IMR-90 (cell line): ENCODE data around the gene ICAM2. TPM values are rescaled to one million over a fixed set of nuclear protein-coding genes. Genes with fewer than 3 reads are reported as not detected.

Source experiments
- ATAC-seq: fragments of 200-7000 bp; cut with Tn5 transposase; 2 replicates; pipeline ENCODE4 v1.9.1; 2020; ENCODE audit warnings: low read depth, mild to moderate bottlenecking, moderate library complexity
- BruUV-seq: library from RNA; stranded (reverse); fragments of 400-500 nt; replicated peaks from 2 replicates; lab custom pipeline; 2021; lab: Mats Ljungman, UMichigan
- CTCF ChIA-PET: fragments of 300-600 bp; formaldehyde crosslinking; extraction: SDS; loops from one replicate; lab custom pipeline; 2021; ENCODE audit warnings: antibody characterized with exemption; lab: Yijun Ruan, JAX
- POLR2A ChIA-PET: fragments of 300-600 bp; sonication (Branson Sonifier 250); formaldehyde crosslinking; loops from one replicate; lab custom pipeline; 2022; ENCODE audit warnings: antibody characterized with exemption; ENCODE audit not compliant: unreplicated experiment; lab: Charles Lee
- DNase-seq: peaks from one replicate; pipeline ENCODE4 v3.0.0; 2013
- H2AFZ ChIP-seq: replicated peaks from 2 replicates; pipeline ENCODE3; 2013; ENCODE audit warnings: low read length, mild to moderate bottlenecking; ENCODE audit not compliant: poor library complexity
- H2AK5ac ChIP-seq: 2 replicates; pipeline ENCODE4 v1.6.1; 2013; ENCODE audit warnings: low read depth, low read length, inconsistent platforms
- H2AK9ac ChIP-seq: replicated peaks from 2 replicates; pipeline ENCODE3; 2013; ENCODE audit warnings: mild to moderate bottlenecking, low read depth, low read length, moderate library complexity; ENCODE audit not compliant: poor library complexity
- H2BK120ac ChIP-seq: 2 replicates; pipeline ENCODE4 v1.6.1; 2013; ENCODE audit warnings: low read depth, low read length, inconsistent platforms
- H2BK15ac ChIP-seq: 3 replicates; pipeline ENCODE4 v1.6.1; 2013; ENCODE audit warnings: low read depth, low read length, inconsistent platforms
- H2BK20ac ChIP-seq: 2 replicates; pipeline ENCODE4 v1.6.1; 2013; ENCODE audit warnings: low read depth, mild to moderate bottlenecking, inconsistent platforms, low read length, moderate library complexity
- H2BK5ac ChIP-seq: 2 replicates; pipeline ENCODE4 v1.6.1; 2013; ENCODE audit warnings: mild to moderate bottlenecking, low read depth, low read length, inconsistent platforms; ENCODE audit not compliant: poor library complexity, severe bottlenecking
- H3K14ac ChIP-seq: replicated peaks from 2 replicates; pipeline ENCODE4 v1.6.1; 2013; ENCODE audit warnings: low read depth, low read length, inconsistent platforms
- H3K18ac ChIP-seq: 2 replicates; pipeline ENCODE4 v1.6.1; 2013; ENCODE audit warnings: low read depth, low read length, control low read depth
- H3K23ac ChIP-seq: 2 replicates; pipeline ENCODE4 v1.6.1; 2013; ENCODE audit warnings: low read depth, low read length, inconsistent platforms
- H3K27ac ChIP-seq: 2 replicates; pipeline ENCODE4 v1.5.1; 2013; ENCODE audit warnings: mild to moderate bottlenecking, control low read depth, low read length; ENCODE audit not compliant: insufficient read depth
- H3K27me3 ChIP-seq: 2 replicates; pipeline ENCODE4 v1.6.1; 2013; ENCODE audit warnings: low read length; ENCODE audit not compliant: control insufficient read depth, insufficient read depth
- H3K36me3 ChIP-seq: 2 replicates; pipeline ENCODE4 v1.6.1; 2013; ENCODE audit warnings: low read length, mixed read lengths; ENCODE audit not compliant: control insufficient read depth, insufficient read depth
- H3K4ac ChIP-seq: 2 replicates; pipeline ENCODE4 v1.6.1; 2013; ENCODE audit warnings: low read depth, low read length, inconsistent platforms
- H3K4me1 ChIP-seq: 2 replicates; pipeline ENCODE4 v1.6.1; 2013; ENCODE audit warnings: low read length, mixed read lengths; ENCODE audit not compliant: control insufficient read depth, insufficient read depth
- H3K4me2 ChIP-seq: 2 replicates; pipeline ENCODE4 v1.6.1; 2013; ENCODE audit warnings: low read depth, mild to moderate bottlenecking, control low read depth, low read length, moderate library complexity
- H3K4me3 ChIP-seq: 2 replicates; pipeline ENCODE4 v1.5.1; 2013; ENCODE audit warnings: low read depth, mild to moderate bottlenecking, control low read depth, low read length, moderate library complexity; ENCODE audit not compliant: insufficient read depth
- H3K56ac ChIP-seq: 2 replicates; pipeline ENCODE4 v1.6.1; 2013; ENCODE audit warnings: low read length, inconsistent platforms; ENCODE audit not compliant: insufficient read depth; ENCODE audit errors: extremely low read depth
- H3K79me1 ChIP-seq, 2 experiments: 2 replicates each; pipeline ENCODE4 v1.6.1; 2013; ENCODE audit warnings: low read length in 2 of 2, inconsistent platforms in 1 of 2, low read depth in 1 of 2
- H3K9ac ChIP-seq: 2 replicates; pipeline ENCODE4 v1.6.1; 2013; ENCODE audit warnings: low read depth, low read length, control low read depth
- H3K9me1 ChIP-seq: 2 replicates; pipeline ENCODE4 v1.6.1; 2013; ENCODE audit warnings: low read length, inconsistent platforms; ENCODE audit not compliant: insufficient read depth
- H3K9me3 ChIP-seq: 2 replicates; pipeline ENCODE4 v1.6.1; 2013; ENCODE audit warnings: low read length; ENCODE audit not compliant: control insufficient read depth, insufficient read depth
- H4K20me1 ChIP-seq: 2 replicates; pipeline ENCODE4 v1.6.1; 2013; ENCODE audit warnings: low read length, inconsistent platforms; ENCODE audit not compliant: insufficient read depth
- H4K5ac ChIP-seq: 2 replicates; pipeline ENCODE4 v1.6.1; 2013; ENCODE audit warnings: mild to moderate bottlenecking, low read depth, low read length, control low read depth
- H4K8ac ChIP-seq, 2 experiments: 2 replicates each; pipeline ENCODE4 v1.6.1; 2013; ENCODE audit warnings: low read depth in 2 of 2, low read length in 2 of 2, control low read depth in 1 of 2, inconsistent platforms in 1 of 2
- H4K91ac ChIP-seq: 2 replicates; pipeline ENCODE4 v1.6.1; 2013; ENCODE audit warnings: low read depth, low read length, inconsistent platforms; ENCODE audit not compliant: insufficient read depth
- CEBPB ChIP-seq: IDR thresholded peaks from 2 replicates; pipeline ENCODE4 v1.6.1; 2012; ENCODE audit warnings: low read depth, low read length, improper control_type of control experiment
- SMC3 ChIP-seq: fragments of 150-350 bp; IDR thresholded peaks from 2 replicates; pipeline ENCODE4 v1.6.1; 2016; ENCODE audit warnings: low read depth, mild to moderate bottlenecking, antibody characterized with exemption, low read length, moderate library complexity
- WGBS, 2 experiments: methylation state at CpG; one replicate each; pipeline versions ENCODE4 v1.1.5 to v1.1.7; 2013; ENCODE audit warnings: missing lambda C conversion rate in 2 of 2; ENCODE audit not compliant: insufficient read length in 1 of 2; ENCODE audit errors: extremely low coverage in 2 of 2; 5-methylcytosine and 5-hydroxymethylcytosine counted together
- dilution Hi-C: fragments of 300-500 bp; cut with HindIII; formaldehyde crosslinking; loops from one replicate; pipeline ENCODE4 v1.14.3; 2018; ENCODE audit warnings: low sequenced_read_pairs; ENCODE audit not compliant: unreplicated experiment
- in situ Hi-C: fragments of 300-500 bp; cut with MboI; formaldehyde crosslinking; loops from 3 replicates; pipeline ENCODE4 v1.14.3; 2019; ENCODE audit warnings: low sequenced_read_pairs, inconsistent platforms, mixed read lengths
- intact Hi-C: fragments of 100-400 bp; cut with micrococcal nuclease; formaldehyde crosslinking; loops from 2 replicates; pipeline ENCODE4 v1.10.0; 2022
- polyA plus RNA-seq, 3 experiments: library from polyadenylated mRNA; depleted of rRNA; stranded (reverse); fragments of >200 nt; gene quantifications; 2 replicates each; pipeline ENCODE4 v1.2.3, GENCODE V29; 2012; ENCODE audit warnings: low replicate concordance in 1 of 3
- total RNA-seq: library from RNA; depleted of rRNA; stranded (reverse); fragments of >200 nt; gene quantifications from 2 replicates; pipeline ENCODE4 v1.2.3, GENCODE V29; 2012
- TF ChIP-seq, protein P1 (sequence below): conservative IDR thresholded peaks from 2 replicates; pipeline ENCODE4 v1.5.1; 2012; ENCODE audit warnings: mild to moderate bottlenecking, low read depth, low read length, improper control_type of control experiment

ICAM2 gene
- total and polyA plus RNA-seq, 2 of the 4 experiments (the other 2 are of a cell fraction), result 0.12 TPM; not detected in 1

DNA sequence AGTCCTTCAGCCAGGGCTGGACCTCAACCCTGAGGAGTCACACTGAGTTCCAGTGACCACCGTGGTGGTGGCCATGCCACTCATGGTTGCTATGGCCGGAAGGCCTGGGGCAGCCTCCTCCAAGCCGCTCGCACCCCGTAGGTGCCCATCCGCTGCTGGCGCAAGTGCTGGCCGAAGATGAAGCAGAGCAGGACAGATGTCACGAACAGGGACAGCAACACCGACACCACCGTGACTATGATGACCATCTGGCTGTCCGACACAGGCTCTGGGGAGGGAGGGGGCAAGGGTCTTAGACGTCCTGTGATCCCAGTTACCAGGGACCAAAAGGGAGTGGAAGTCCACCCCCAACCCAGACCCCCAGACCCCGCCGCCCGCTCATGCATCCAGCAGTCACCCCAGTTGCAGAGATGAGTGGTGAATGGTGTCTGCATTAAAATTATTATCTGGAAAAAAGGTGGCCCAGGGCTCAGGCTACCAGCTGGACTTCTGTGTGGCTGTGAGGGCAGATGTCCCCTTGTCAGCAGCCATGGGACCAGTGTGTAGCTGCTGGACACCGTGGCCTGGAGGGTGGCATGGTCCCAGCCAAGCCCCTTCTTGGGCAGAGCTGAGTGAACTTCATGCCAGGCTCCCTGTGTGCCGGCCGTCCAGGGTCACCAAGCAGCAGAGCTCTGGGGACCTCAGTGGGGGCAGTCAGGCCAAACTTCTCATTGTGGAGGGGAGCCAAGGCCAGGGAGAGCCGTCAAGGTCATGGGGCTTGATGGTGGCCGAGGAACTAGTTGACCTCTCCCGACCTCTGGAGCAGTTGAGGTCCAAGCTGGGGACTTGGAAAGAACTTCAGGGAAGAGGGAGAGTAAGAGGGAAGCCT is 17.5 kb downstream of the ICAM2 start (continued):
- TF ChIP-seq SMC3, result no peak

DNA sequence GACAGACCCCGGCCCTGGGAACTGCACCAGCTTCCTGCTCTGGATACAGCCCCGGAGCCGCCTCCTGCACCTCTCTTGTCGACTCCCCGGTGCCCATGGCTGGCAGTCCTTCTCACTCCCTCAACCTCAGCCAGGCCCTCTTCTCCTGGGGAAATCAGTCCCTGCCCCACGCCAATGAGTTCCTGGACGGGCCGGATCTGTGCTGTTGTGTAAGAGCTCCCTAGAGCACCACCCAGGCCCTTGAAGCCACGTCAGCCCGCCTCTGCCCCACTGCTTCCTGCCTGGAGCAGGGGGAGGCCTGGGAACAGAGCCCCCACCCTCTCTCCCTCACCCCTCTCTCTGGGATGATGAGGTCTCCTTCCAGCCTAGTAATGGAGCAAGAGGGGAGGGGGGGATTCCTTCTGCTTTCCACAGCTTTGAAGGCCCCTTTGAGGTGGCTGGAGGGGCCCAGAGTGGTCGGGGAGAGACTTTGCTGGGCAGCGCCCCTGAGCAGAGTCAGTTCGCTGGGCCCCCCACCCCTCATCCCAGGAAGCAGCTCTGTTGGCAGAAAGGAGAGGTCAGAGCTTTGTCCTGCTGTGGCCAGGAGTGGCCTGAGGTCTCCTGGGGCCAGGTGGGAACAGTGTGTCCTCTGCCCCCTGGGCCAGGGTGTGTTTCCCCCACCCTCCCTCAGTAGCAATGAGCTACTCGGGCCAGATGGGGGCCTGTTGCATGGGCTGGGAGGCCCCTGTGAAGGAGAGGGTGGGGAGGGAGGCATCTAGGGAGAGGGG is 18.5 kb downstream of the ICAM2 start:
- intact Hi-C loops, result no loop called here
- POLR2A ChIA-PET, result no interaction called here
- no peak overlapping the region for H2BK20ac ChIP-seq

More for the DNA sequence above, 18.5 kb downstream of the ICAM2 start:
- H3K4me2 ChIP-seq, result no peak overlapping the region
- no peak overlapping the region for H3K18ac ChIP-seq
- H3K79me1 ChIP-seq, result no peaks in the 10 kb centered on the region
- no peaks in the 10 kb centered on the region for H3K9me3 ChIP-seq
- dilution Hi-C loops, result no loop called here
- no peak overlapping the region for H4K8ac ChIP-seq
- peaks cover 9% of the 10 kb centered on the region for H3K9me1 ChIP-seq
- no peak overlapping the region for H2AFZ ChIP-seq
- H3K36me3 ChIP-seq, result no peaks in the 10 kb centered on the region
- 78% methylated on average over 5 of the region's 14 CpGs; no CpG with 5 or more reads in 1 of the 2 experiments for WGBS, 2 experiments
- H3K27ac ChIP-seq, result no peak overlapping the region
- no peak overlapping the region for H4K91ac ChIP-seq
- TF ChIP-seq CEBPB, result peak; percentile 33
- TF ChIP-seq, protein P1, sequence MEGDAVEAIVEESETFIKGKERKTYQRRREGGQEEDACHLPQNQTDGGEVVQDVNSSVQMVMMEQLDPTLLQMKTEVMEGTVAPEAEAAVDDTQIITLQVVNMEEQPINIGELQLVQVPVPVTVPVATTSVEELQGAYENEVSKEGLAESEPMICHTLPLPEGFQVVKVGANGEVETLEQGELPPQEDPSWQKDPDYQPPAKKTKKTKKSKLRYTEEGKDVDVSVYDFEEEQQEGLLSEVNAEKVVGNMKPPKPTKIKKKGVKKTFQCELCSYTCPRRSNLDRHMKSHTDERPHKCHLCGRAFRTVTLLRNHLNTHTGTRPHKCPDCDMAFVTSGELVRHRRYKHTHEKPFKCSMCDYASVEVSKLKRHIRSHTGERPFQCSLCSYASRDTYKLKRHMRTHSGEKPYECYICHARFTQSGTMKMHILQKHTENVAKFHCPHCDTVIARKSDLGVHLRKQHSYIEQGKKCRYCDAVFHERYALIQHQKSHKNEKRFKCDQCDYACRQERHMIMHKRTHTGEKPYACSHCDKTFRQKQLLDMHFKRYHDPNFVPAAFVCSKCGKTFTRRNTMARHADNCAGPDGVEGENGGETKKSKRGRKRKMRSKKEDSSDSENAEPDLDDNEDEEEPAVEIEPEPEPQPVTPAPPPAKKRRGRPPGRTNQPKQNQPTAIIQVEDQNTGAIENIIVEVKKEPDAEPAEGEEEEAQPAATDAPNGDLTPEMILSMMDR, result no peak
- no peak overlapping the region for H3K4me3 ChIP-seq
- H3K9ac ChIP-seq, result no peak overlapping the region
- peak; percentile 12 for DNase-seq
- in situ Hi-C loops, result no loop called here
- no peak overlapping the region for H3K23ac ChIP-seq
- CTCF ChIA-PET, result interaction anchor here (0.6 kb wide), 1 partner anchor 74 kb away, joined by 3 read pairs; no protein-coding TSS in a partner anchor
- no peak overlapping the region for H4K5ac ChIP-seq
- H3K4ac ChIP-seq, result no peak overlapping the region
- H3K56ac ChIP-seq, result no peak overlapping the region
- H4K20me1 ChIP-seq, result no peaks in the 10 kb centered on the region
- no peak for ATAC-seq
- no peak overlapping the region for H2BK15ac ChIP-seq
- no TSS peak for BruUV-seq
- H3K14ac ChIP-seq, result no peak overlapping the region
- no peak overlapping the region for H2AK9ac ChIP-seq
- no peaks in the 10 kb centered on the region; the same call in 1 of the 2 replicates for H3K4me1 ChIP-seq
- peaks cover 33% of the 10 kb centered on the region for H3K27me3 ChIP-seq
- no peak overlapping the region for H2AK5ac ChIP-seq
- no peak overlapping the region for H2BK120ac ChIP-seq
- H2BK5ac ChIP-seq, result no peak overlapping the region
